ENCODE measurements around the gene UNC93B1.
A peak's percentile ranks its signal among the peaks of the same experiment; 100 is the strongest.

The UNC93B1 gene

DNA sequence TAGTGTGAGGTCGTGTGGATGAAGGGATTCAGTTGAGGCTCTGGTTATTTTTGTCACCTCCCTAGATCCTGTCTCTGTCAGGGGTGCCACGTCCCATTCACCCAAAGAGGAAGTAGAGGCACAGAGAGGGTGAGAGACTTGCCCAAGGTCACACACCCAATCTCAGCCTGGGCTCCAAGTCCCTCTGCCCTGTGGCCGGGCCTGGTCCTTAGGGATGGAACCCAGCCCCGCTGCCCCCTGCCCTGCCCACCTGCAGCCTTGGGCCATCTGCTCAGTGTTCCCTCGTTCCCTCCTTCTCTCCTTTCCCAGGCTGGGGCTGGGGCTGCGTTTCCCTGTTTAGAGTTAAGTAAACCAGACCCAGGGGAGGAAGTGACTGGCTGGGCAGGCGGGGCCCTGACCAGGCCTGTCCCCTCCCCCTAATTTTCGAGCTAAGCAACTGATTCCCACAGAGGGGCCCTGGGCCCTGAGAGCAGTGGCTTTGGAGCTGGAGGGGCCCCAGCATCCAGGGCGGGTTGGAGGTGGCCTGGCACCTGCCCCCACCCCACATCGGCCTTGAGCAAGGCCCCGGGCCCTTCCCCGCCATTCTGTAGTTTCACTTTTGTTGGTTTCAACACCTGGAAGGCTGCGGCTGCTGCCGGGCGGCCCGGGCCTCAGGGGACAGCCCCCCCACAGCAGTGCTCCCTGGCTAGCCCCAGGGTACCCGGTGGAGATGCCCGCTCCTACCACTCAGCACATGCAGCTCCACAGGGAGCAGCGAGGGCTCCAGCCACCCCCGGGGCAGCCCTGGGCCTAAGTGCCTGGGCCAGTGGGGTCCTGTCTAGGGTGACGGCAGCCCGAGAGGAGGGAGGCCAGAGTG is 36.4 kb upstream of the UNC93B1 start:
- peak; percentile 79 for DNase-seq (ENCODE audit: low spot score)

- no peak for DNase-seq (ENCODE audit: low spot score)
Measured at GRCh38 chr11:68039526-68040086, 35.7 kb upstream of the UNC93B1 start.

- DNase-seq (ENCODE audit: low spot score), result peak; percentile 96
Measured at GRCh38 chr11:68038718-68039525, 35.0 kb upstream of the UNC93B1 start, which contains the start of gene TCIRG1. TCIRG1 (plus strand) TSS chr11:68039025; CDS start chr11:68041272, 2,247 bp downstream.

DNA sequence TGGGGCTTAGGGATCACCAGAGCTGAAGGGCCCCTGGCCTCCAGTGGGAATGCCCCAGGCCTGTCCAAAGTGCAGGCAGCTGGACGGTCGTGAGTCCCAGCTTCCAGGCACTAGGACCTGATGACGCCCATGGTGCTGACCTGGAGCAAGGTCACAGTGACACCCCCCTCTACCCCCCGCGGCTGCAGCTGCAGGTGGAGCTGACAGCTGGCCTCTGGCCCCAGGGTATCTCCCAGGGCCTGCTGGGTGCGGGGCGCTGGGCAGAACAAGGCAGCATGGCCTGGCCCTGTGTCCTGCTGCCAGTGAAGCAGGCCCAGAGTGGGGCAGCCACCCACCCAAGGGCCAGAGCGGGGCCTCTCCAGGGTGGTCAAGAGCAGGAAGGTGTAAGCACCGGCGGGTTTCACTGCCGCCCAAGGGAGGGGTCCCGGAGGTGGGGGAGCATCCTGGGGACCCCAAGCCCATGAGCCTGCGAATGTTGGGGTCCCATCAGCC is 34.4 kb upstream of the UNC93B1 start:
- no peak for DNase-seq (ENCODE audit: low spot score)

GRCh38 chr11:68037411-68038225 is 33.7 kb upstream of the UNC93B1 start:
- no peak for DNase-seq (ENCODE audit: low spot score)

DNA sequence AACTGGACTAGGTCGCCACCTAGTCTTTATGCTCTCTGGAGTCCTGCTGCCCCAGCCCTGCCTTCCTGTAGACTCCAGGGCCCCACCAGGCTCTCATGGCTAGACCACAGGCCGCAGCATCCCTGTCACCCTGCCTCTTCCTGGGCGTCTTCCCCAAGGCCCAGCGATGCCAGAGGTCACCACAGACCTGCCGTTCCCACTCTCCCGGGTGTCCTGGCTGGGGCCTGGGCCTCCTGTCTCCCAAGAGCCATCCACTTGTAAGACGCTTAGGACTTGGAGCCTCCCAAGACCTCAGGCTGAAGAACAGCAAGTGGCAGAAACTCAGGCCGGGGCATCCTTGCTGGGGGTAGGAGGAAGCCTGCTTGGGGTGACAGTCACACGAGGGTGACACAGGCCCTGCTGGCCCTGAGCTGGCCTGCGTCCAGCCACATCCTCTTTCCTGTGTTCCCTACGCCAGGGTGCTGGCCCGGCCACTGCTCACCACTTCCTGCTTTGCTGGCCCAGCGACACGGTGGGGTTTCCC is 32.9 kb upstream of the UNC93B1 start:
- DNase-seq (ENCODE audit: low spot score), result no peak

DNA sequence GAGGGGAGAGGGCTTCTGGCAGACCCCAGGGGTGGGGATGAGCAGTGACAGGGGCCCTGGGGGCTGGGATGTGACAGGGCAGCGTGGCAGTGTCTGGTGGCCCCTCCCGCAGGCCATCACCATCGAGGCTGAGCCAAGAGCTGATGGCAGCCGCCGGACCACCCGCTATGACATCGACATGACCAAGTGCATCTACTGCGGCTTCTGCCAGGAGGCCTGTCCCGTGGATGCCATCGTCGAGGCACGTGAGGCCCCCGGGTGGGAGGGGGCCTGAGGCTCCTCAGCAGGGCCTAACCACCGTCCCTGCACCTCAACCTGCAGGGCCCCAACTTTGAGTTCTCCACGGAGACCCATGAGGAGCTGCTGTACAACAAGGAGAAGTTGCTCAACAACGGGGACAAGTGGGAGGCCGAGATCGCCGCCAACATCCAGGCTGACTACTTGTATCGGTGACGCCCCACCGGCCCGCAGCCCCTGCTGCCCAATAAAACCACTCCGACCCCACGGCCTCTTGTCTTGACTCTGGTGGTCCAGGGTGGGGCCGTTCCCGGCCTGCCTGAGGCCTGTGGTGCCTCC is 32.3 kb upstream of the UNC93B1 start:
- no peak for DNase-seq (ENCODE audit: low spot score)

- DNase-seq (ENCODE audit: low spot score), result no peak
Measured at GRCh38 chr11:68035266-68035876, 31.5 kb upstream of the UNC93B1 start.

GRCh38 chr11:68033708-68034045 is 29.8 kb upstream of the UNC93B1 start:
- DNase-seq (ENCODE audit: low spot score), result no peak

DNA sequence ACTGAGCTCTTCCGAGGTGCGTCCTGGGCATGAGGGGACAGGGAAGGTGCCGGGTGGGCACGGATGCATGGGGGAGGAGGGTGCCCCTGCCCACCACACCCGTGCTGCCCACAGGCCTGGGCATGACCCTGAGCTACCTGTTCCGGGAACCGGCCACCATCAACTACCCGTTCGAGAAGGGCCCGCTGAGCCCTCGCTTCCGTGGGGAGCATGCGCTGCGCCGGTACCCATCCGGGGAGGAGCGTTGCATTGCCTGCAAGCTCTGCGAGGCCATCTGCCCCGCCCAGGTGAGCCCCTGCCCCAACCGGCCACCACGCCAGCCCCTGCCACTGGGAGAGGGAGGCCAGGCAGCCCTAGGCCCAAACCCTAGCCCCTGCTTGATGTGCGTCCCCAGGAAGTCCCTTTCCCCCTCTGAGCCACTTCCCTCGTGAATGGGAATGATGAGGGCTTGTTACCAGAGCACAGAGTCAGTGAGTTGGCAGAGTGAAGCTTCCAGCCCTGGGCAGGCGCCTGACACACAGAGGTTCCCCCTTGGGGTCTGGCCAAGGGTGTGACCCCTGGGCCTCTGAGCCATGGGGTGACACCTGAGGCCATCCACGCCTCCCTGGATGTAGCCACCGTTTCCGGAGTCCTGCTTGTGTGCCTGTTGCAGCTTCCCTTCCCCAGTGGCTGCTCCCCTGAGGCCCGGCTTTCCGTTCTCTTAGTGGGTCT is 29.3 kb upstream of the UNC93B1 start:
- no peak for DNase-seq (ENCODE audit: low spot score)

DNA sequence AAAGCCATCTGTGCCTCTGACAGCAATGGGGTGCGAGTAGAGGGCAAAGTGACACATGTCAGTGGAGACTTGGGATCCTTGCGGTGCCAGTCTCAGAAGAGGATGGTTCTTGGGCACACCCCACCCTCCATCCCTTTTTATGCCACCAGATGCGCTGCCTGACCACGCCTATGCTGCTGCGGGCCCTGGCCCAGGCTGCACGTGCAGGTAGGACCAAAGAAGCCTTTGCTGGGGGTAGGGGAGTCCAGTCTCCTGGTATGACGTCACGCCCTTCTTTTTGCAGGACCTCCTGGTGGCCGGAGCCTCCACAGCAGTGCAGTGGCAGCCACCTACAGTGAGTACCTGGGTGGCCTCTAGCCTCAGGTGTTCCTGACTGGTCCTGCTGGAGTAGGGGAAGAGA is 28.1 kb upstream of the UNC93B1 start:
- DNase-seq (ENCODE audit: low spot score), result no peak

DNA sequence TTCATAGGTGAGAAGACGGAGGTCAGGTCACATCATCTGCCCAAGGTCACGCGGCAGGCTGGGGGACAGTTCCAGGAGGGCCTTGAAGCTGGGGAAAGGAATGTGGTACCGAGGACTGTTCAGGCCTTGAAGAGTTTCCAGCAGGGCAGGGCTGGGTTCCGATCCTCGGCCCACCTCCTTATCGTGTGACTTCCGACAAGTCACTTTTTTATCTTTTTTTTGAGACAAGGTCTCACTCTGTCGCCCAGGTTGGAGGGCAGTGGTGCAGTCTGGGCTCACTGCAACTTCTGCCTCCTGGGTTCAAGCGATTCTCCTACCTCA is 27.2 kb upstream of the UNC93B1 start:
- DNase-seq (ENCODE audit: low spot score), result peak; percentile 54

GRCh38 chr11:68030318-68031143 is 26.6 kb upstream of the UNC93B1 start, which contains the start of gene NDUFS8:
NDUFS8 (plus strand) TSS chr11:68030681; CDS start chr11:68032152, 1,471 bp downstream.
- peak; percentile 97 for DNase-seq (ENCODE audit: low spot score)

DNA sequence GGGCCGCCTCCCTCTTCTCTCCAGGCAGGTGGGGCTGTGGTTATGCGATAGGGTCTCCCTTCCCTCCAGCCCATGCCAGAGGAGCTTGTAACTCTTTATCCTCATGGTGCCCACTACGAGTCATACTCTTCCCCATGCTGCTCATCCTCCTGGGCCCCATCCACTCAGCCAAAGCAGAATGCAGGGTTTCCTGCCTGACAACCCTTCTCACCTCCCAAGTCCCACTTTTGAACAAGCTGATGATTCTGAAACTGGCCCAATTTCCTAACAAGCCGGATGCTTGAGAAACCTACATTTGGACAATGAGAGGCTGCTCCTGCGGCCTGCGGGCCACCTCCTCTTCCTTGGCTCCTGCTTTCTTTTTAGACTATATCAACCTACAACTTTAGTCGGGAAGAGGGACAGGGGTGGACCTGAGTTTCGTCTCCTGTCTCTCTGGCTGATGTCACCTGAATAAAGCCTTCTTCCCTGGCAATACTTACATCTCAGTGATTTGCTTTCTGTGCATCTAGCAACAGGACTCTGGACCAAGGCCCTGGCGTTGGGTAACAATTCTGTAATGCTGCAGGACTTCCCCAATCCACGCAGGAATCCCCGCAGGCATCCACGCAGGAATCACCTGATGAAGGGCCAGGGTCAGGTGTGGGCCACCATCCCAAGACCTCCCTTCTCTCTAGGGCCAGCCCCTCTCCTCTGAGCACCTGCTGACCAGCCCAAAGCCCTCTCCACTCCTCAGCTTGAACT is 25.1 kb upstream of the UNC93B1 start:
- no peak for DNase-seq (ENCODE audit: low spot score)

DNA sequence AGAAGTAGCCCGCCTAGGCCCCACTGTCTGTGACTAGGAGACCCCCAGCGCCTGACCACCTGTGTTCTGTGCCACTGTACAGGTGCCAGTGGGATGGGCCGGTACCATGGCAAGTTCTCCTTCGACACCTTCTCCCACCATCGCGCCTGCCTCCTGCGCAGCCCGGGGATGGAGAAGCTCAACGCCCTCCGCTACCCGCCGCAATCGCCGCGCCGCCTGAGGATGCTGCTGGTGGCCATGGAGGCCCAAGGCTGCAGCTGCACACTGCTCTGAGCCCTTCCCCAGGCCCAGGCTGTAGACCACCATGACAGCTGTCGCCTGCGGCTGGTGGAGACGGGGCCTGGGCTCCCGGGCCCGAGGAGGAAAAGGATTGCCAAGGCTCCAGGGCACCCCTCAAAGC is 23.8 kb upstream of the UNC93B1 start:
- DNase-seq (ENCODE audit: low spot score), result no peak

DNA sequence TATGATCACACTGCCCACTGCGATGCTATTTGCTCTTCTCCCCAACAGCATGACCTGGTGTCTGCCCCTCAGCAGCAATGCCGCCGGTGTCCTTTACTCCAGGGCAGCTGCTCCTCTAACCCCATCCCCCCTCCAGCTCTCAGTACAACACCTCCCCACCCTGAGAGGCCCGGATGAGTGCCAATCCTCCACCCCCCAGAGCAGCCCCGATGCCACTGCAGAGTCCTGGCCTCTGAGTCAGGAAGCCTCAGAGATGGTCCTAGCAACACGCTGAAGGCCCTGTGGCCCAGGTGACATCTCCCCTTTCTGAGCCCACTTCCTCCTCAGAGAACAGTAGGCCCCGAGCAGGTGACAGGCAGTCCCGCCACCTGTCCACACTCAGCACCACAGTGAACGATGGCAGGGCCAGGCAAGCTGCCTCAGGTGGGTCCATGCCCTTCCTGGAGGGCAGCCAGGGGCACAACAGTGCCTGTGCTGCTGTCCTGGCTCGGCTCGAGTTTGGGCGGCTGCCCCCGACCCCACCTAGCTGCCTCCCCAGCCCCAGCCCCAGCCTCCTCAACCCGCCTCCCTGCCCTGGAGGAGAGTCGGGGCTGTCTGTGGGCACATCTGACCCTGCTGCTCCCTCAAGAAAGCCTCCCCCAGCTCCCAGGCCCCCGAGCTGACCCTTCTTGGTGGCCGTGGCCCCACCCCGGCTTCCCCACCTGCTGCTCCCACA is 22.7 kb upstream of the UNC93B1 start:
- DNase-seq (ENCODE audit: low spot score), result no peak

DNA sequence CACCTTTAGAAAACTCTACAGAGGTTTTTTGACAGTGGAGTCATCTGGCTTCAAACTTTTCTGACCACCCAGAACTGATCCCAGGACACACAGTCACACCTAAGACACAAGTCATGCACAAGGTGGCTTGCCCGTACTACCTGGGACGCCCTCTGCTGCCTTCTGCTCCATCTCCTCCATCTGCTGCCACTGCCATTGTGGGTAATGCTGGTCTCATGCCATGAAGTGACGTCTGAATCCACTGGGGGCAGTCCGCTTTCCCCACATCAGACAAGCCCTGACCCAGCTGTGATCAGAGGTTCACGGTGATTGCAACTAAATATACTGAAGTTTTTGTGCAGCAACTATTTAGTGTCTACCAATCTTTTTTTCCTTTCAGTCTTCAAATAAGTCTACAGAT is 21.1 kb upstream of the UNC93B1 start:
- no peak for DNase-seq (ENCODE audit: low spot score)

DNA sequence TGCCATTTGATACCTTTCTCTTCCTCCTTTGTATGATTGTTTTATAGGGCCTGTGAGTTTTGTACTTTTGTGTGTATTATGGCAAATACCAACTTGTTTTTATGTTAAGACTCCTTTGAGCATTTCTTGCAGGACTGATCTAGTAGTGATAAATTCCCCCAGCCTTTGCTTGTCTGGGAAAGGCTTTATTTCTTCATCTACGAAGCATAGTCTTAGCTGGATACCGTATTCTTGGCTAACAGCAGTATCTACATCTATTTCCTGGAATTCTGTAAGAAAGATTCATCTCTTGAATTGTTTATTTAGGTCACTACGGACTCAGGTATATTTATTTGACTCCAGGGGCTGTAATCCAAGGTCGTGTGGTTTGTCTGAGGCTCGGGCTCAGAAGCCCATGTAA is 20.6 kb upstream of the UNC93B1 start:
- no peak for DNase-seq (ENCODE audit: low spot score)

Data from AG20443 (cell line).